Measurements from ENCODE around the gene GRK4. TPM values are rescaled to one million over a fixed set of nuclear protein-coding genes. Genes with fewer than 3 reads are reported as not detected.
A peak's percentile ranks its signal among the peaks of the same experiment; 100 is the strongest.

GRK4 gene
- total RNA-seq, 6 donors from 2014 or later: 3.3 to 10.4 (median 4.7) TPM

GRCh38 chr4:2940267-2941137, 22.9 kb upstream of the GRK4 start:
- no peak for DNase-seq

GRCh38 chr4:2941138-2942036, 22.0 kb upstream of the GRK4 start:
- DNase-seq: peak in 1 of 2 donors; percentile 19
- ATAC-seq (ENCODE audit: low FRiP score in 2 of 2): no peak
- TF ChIP-seq POLR2AphosphoS5 (IDR thresholded peaks at IDR 0.05) (peak in 1 of 2 donors; percentile 45), POLR2A (IDR thresholded peaks at IDR 0.05) (no peak)
- WGBS, 2 donors: 88 to 92% methylated on average over 15 to 18 of the region's 24 CpGs
- Histone ChIP-seq H3K4me3 (no peak overlapping the region), H3K36me3 (peaks cover 17 to 92% (median 71%) of the 10 kb centered on the region in 4 donors), H3K4me1 (peaks cover 6 to 17% (median 15%) of the 10 kb centered on the region in 4 donors), H3K27me3 (no peaks in the 10 kb centered on the region), H3K9me3 (no peaks in the 10 kb centered on the region), H3K27ac (peak overlapping the region in 2 of 4 donors; percentile 2 to 43)

More at GRCh38 chr4:2940267-2941137, 22.9 kb upstream of the GRK4 start:
- Histone ChIP-seq H3K27me3 (no peaks in the 10 kb centered on the region), H3K4me3 (no peak overlapping the region), H3K9me3 (no peaks in the 10 kb centered on the region), H3K4me1 (peaks cover 13 to 26% (median 23%) of the 10 kb centered on the region in 4 donors), H3K36me3 (peaks cover 16 to 85% (median 65%) of the 10 kb centered on the region in 4 donors), H3K27ac (peak overlapping the region in 1 of 4 donors; percentile 43)
- no peak for ATAC-seq (ENCODE audit: low FRiP score in 2 of 2)
- 92 to 94% methylated on average over 19 to 29 of the region's 29 CpGs for WGBS, 2 donors
- TF ChIP-seq POLR2A (IDR thresholded peaks at IDR 0.05): no peak
- no peak for TF ChIP-seq EP300 (IDR thresholded peaks at IDR 0.05)
- TF ChIP-seq CTCF (IDR thresholded peaks at IDR 0.05): no peak
- no peak for TF ChIP-seq POLR2AphosphoS5 (IDR thresholded peaks at IDR 0.05)

- H3K27me3 ChIP-seq: no peaks in the 10 kb centered on the region
- no peak for ATAC-seq (ENCODE audit: low FRiP score in 2 of 2)
- 88 to 93% methylated on average over 7 to 21 of the region's 21 CpGs for WGBS, 2 donors
- peak overlapping the region in 3 of 4 donors; percentile 2 to 54 (median 32) for H3K27ac ChIP-seq
- H3K9me3 ChIP-seq: no peaks in the 10 kb centered on the region
- peaks cover 23 to 98% (median 78%) of the 10 kb centered on the region in 4 donors for H3K36me3 ChIP-seq
- no peak overlapping the region for H3K4me3 ChIP-seq
- TF ChIP-seq POLR2AphosphoS5 (IDR thresholded peaks at IDR 0.05) (no peak), POLR2A (IDR thresholded peaks at IDR 0.05) (no peak), CTCF (IDR thresholded peaks at IDR 0.05) (no peak), EP300 (IDR thresholded peaks at IDR 0.05) (no peak)
- peaks cover under 1 to 10% (median 8%) of the 10 kb centered on the region in 4 donors for H3K4me1 ChIP-seq
- no peak for DNase-seq
These were observed 21.3 kb upstream of the GRK4 start for GRCh38 chr4:2942037-2942531.

- H3K4me1 ChIP-seq: peaks cover 0 to 6% (median 2%) of the 10 kb centered on the region in 4 donors
- no peak for TF ChIP-seq POLR2A (IDR thresholded peaks at IDR 0.05)
- TF ChIP-seq CTCF (IDR thresholded peaks at IDR 0.05): peak in 1 of 6 experiments; percentile 4
- WGBS, 2 donors: 70 to 83% methylated on average over 24 to 30 of the region's 31 CpGs
- H3K27ac ChIP-seq: peak overlapping the region in 3 of 4 donors; percentile 2 to 54 (median 32)
- no peak overlapping the region for H3K4me3 ChIP-seq
- no peaks in the 10 kb centered on the region for H3K9me3 ChIP-seq
- peaks cover 29 to 98% (median 83%) of the 10 kb centered on the region in 4 donors for H3K36me3 ChIP-seq
- DNase-seq (peak in 1 of 2 donors; percentile 82), ATAC-seq (ENCODE audit: low FRiP score in 2 of 2) (peak; percentile 56)
- no peaks in the 10 kb centered on the region for H3K27me3 ChIP-seq
These were observed 20.6 kb upstream of the GRK4 start for GRCh38 chr4:2942532-2943363.

Measured in upper lobe of left lung (tissue), 6 donors.